Measurements from ENCODE around the gene TMCO6. TPM values are rescaled to one million over a fixed set of nuclear protein-coding genes. Genes with fewer than 3 reads are reported as not detected.

The TMCO6 gene
- total and polyA plus RNA-seq, 2 experiments from 2014 or later: 18.7 to 19.9 TPM

Small RNAs within 50 kb of the gene (microRNA-seq; reads per million reads assigned to microRNA genes)
- not detected for gene MIR3655

Other genes starting within 250 kb of the TMCO6 start
- gene ANKHD1, start 237.6 kb upstream of the TMCO6 start, total RNA-seq (2014; rRNA removed; shearing (Covaris generic)): 119 and 123 TPM in 2 replicates
- 58.6 and 73.0 TPM in 2 replicates for gene ANKHD1, start 237.6 kb upstream of the TMCO6 start, polyA plus RNA-seq (2016; fragmentation: Nextera tagmentation; extraction: Ambion mirVana)
- gene EIF4EBP3, start 91.8 kb upstream of the TMCO6 start, total RNA-seq (2014; rRNA removed; shearing (Covaris generic)): 2.4 TPM in 1 of 2 replicates, not detected in the other
- 20.2 and 21.5 TPM in 2 replicates for gene EIF4EBP3, start 91.8 kb upstream of the TMCO6 start, polyA plus RNA-seq (2016; fragmentation: Nextera tagmentation; extraction: Ambion mirVana)
- gene SRA1, start 82.0 kb upstream of the TMCO6 start, total RNA-seq (2014; rRNA removed; shearing (Covaris generic)): 29.7 and 38.4 TPM in 2 replicates
- gene SRA1, start 82.0 kb upstream of the TMCO6 start, polyA plus RNA-seq (2016; fragmentation: Nextera tagmentation; extraction: Ambion mirVana): 67.2 and 74.7 TPM in 2 replicates
- 10.2 and 15.4 TPM in 2 replicates for gene APBB3, start 74.9 kb upstream of the TMCO6 start, total RNA-seq (2014; rRNA removed; shearing (Covaris generic))
- 7.7 and 9.0 TPM in 2 replicates for gene APBB3, start 74.9 kb upstream of the TMCO6 start, polyA plus RNA-seq (2016; fragmentation: Nextera tagmentation; extraction: Ambion mirVana)
- 34.4 and 39.1 TPM in 2 replicates for gene SLC35A4, start 74.6 kb upstream of the TMCO6 start, total RNA-seq (2014; rRNA removed; shearing (Covaris generic))
- gene SLC35A4, start 74.6 kb upstream of the TMCO6 start, polyA plus RNA-seq (2016; fragmentation: Nextera tagmentation; extraction: Ambion mirVana): 17.7 and 19.0 TPM in 2 replicates
- not detected in 2 replicates for gene CD14, start 6.3 kb upstream of the TMCO6 start, total RNA-seq (2014; rRNA removed; shearing (Covaris generic))
- 0.17 TPM in 1 of 2 replicates, not detected in the other for gene CD14, start 6.3 kb upstream of the TMCO6 start, polyA plus RNA-seq (2016; fragmentation: Nextera tagmentation; extraction: Ambion mirVana)
- 48.8 and 55.7 TPM in 2 replicates for gene NDUFA2, start 8.2 kb downstream of the TMCO6 start, total RNA-seq (2014; rRNA removed; shearing (Covaris generic))
- gene NDUFA2, start 8.2 kb downstream of the TMCO6 start, polyA plus RNA-seq (2016; fragmentation: Nextera tagmentation; extraction: Ambion mirVana): 292 and 317 TPM in 2 replicates
- 58.9 and 77.3 TPM in 2 replicates for gene IK, start 8.4 kb downstream of the TMCO6 start, total RNA-seq (2014; rRNA removed; shearing (Covaris generic))
- 116 and 128 TPM in 2 replicates for gene IK, start 8.4 kb downstream of the TMCO6 start, polyA plus RNA-seq (2016; fragmentation: Nextera tagmentation; extraction: Ambion mirVana)
- gene WDR55, start 25.5 kb downstream of the TMCO6 start, total RNA-seq (2014; rRNA removed; shearing (Covaris generic)): 18.0 and 22.7 TPM in 2 replicates
- 9.3 and 9.6 TPM in 2 replicates for gene WDR55, start 25.5 kb downstream of the TMCO6 start, polyA plus RNA-seq (2016; fragmentation: Nextera tagmentation; extraction: Ambion mirVana)
- 15.5 and 22.0 TPM in 2 replicates for gene DND1, start 34.1 kb downstream of the TMCO6 start, total RNA-seq (2014; rRNA removed; shearing (Covaris generic))
- 7.3 and 8.1 TPM in 2 replicates for gene DND1, start 34.1 kb downstream of the TMCO6 start, polyA plus RNA-seq (2016; fragmentation: Nextera tagmentation; extraction: Ambion mirVana)
- gene HARS1, start 51.9 kb downstream of the TMCO6 start, total RNA-seq (2014; rRNA removed; shearing (Covaris generic)): 57.8 and 58.8 TPM in 2 replicates
- 48.6 and 51.6 TPM in 2 replicates for gene HARS1, start 51.9 kb downstream of the TMCO6 start, polyA plus RNA-seq (2016; fragmentation: Nextera tagmentation; extraction: Ambion mirVana)
- gene HARS2, start 52.0 kb downstream of the TMCO6 start, total RNA-seq (2014; rRNA removed; shearing (Covaris generic)): 21.6 and 29.6 TPM in 2 replicates
- 12.7 and 14.4 TPM in 2 replicates for gene HARS2, start 52.0 kb downstream of the TMCO6 start, polyA plus RNA-seq (2016; fragmentation: Nextera tagmentation; extraction: Ambion mirVana)
- 26.4 and 35.6 TPM in 2 replicates for gene ZMAT2, start 61.0 kb downstream of the TMCO6 start, total RNA-seq (2014; rRNA removed; shearing (Covaris generic))
- gene ZMAT2, start 61.0 kb downstream of the TMCO6 start, polyA plus RNA-seq (2016; fragmentation: Nextera tagmentation; extraction: Ambion mirVana): 45.1 and 50.6 TPM in 2 replicates
- 1.6 and 3.2 TPM in 2 replicates for gene PCDHA1, start 146.7 kb downstream of the TMCO6 start, total RNA-seq (2014; rRNA removed; shearing (Covaris generic))
- gene PCDHA1, start 146.7 kb downstream of the TMCO6 start, polyA plus RNA-seq (2016; fragmentation: Nextera tagmentation; extraction: Ambion mirVana): 0.52 and 0.81 TPM in 2 replicates
- 2.2 and 2.4 TPM in 2 replicates for gene PCDHA2, start 155.4 kb downstream of the TMCO6 start, total RNA-seq (2014; rRNA removed; shearing (Covaris generic))
- 0.99 and 1.3 TPM in 2 replicates for gene PCDHA2, start 155.4 kb downstream of the TMCO6 start, polyA plus RNA-seq (2016; fragmentation: Nextera tagmentation; extraction: Ambion mirVana)
- 4.0 TPM in 2 replicates for gene PCDHA3, start 161.6 kb downstream of the TMCO6 start, total RNA-seq (2014; rRNA removed; shearing (Covaris generic))
- 0.87 and 1.2 TPM in 2 replicates for gene PCDHA3, start 161.6 kb downstream of the TMCO6 start, polyA plus RNA-seq (2016; fragmentation: Nextera tagmentation; extraction: Ambion mirVana)
- gene PCDHA4, start 167.6 kb downstream of the TMCO6 start, total RNA-seq (2014; rRNA removed; shearing (Covaris generic)): 9.6 and 12.5 TPM in 2 replicates
- gene PCDHA4, start 167.6 kb downstream of the TMCO6 start, polyA plus RNA-seq (2016; fragmentation: Nextera tagmentation; extraction: Ambion mirVana): 1.6 and 1.8 TPM in 2 replicates
- gene PCDHA5, start 182.2 kb downstream of the TMCO6 start, total RNA-seq (2014; rRNA removed; shearing (Covaris generic)): 1.4 and 3.1 TPM in 2 replicates
- gene PCDHA5, start 182.2 kb downstream of the TMCO6 start, polyA plus RNA-seq (2016; fragmentation: Nextera tagmentation; extraction: Ambion mirVana): 0.61 and 0.86 TPM in 2 replicates
- gene PCDHA6, start 188.5 kb downstream of the TMCO6 start, total RNA-seq (2014; rRNA removed; shearing (Covaris generic)): 4.6 and 5.2 TPM in 2 replicates
- gene PCDHA6, start 188.5 kb downstream of the TMCO6 start, polyA plus RNA-seq (2016; fragmentation: Nextera tagmentation; extraction: Ambion mirVana): 2.0 and 2.1 TPM in 2 replicates
- gene PCDHA7, start 194.8 kb downstream of the TMCO6 start, total RNA-seq (2014; rRNA removed; shearing (Covaris generic)): 6.9 and 8.7 TPM in 2 replicates
- 1.3 and 1.7 TPM in 2 replicates for gene PCDHA7, start 194.8 kb downstream of the TMCO6 start, polyA plus RNA-seq (2016; fragmentation: Nextera tagmentation; extraction: Ambion mirVana)
- gene PCDHA8, start 201.7 kb downstream of the TMCO6 start, total RNA-seq (2014; rRNA removed; shearing (Covaris generic)): 1.4 and 3.1 TPM in 2 replicates
- 0.56 and 0.86 TPM in 2 replicates for gene PCDHA8, start 201.7 kb downstream of the TMCO6 start, polyA plus RNA-seq (2016; fragmentation: Nextera tagmentation; extraction: Ambion mirVana)
- gene PCDHA9, start 208.9 kb downstream of the TMCO6 start, total RNA-seq (2014; rRNA removed; shearing (Covaris generic)): 3.2 and 3.3 TPM in 2 replicates
- gene PCDHA9, start 208.9 kb downstream of the TMCO6 start, polyA plus RNA-seq (2016; fragmentation: Nextera tagmentation; extraction: Ambion mirVana): 1.1 and 1.6 TPM in 2 replicates
- 11.6 and 12.2 TPM in 2 replicates for gene PCDHA10, start 216.4 kb downstream of the TMCO6 start, total RNA-seq (2014; rRNA removed; shearing (Covaris generic))
- gene PCDHA10, start 216.4 kb downstream of the TMCO6 start, polyA plus RNA-seq (2016; fragmentation: Nextera tagmentation; extraction: Ambion mirVana): 3.9 and 4.1 TPM in 2 replicates
- gene PCDHA11, start 229.5 kb downstream of the TMCO6 start, total RNA-seq (2014; rRNA removed; shearing (Covaris generic)): 22.9 and 26.5 TPM in 2 replicates
- 8.5 and 11.6 TPM in 2 replicates for gene PCDHA11, start 229.5 kb downstream of the TMCO6 start, polyA plus RNA-seq (2016; fragmentation: Nextera tagmentation; extraction: Ambion mirVana)
- 12.7 and 17.7 TPM in 2 replicates for gene PCDHA12, start 235.9 kb downstream of the TMCO6 start, total RNA-seq (2014; rRNA removed; shearing (Covaris generic))
- gene PCDHA12, start 235.9 kb downstream of the TMCO6 start, polyA plus RNA-seq (2016; fragmentation: Nextera tagmentation; extraction: Ambion mirVana): 5.1 and 5.6 TPM in 2 replicates
- gene PCDHA13, start 242.7 kb downstream of the TMCO6 start, total RNA-seq (2014; rRNA removed; shearing (Covaris generic)): 4.3 and 9.8 TPM in 2 replicates
- 0.59 and 1.2 TPM in 2 replicates for gene PCDHA13, start 242.7 kb downstream of the TMCO6 start, polyA plus RNA-seq (2016; fragmentation: Nextera tagmentation; extraction: Ambion mirVana)

Data from GM23338 (cell line).